Heart left ventricle (tissue), 13 donors: ENCODE measurements around the gene CCDC127.

ENCODE experiments used
- POLR2A ChIP-seq, 2 donors: fragments of 450-650 bp; IDR thresholded peaks; one replicate each; pipeline ENCODE4 v1.6.1; 2017; ENCODE audit warnings: antibody characterized with exemption in 2 of 2, mild to moderate bottlenecking in 2 of 2, moderate library complexity in 2 of 2
- TF ChIP-seq, protein P1 (sequence below), 12 donors: fragments of 200-600 bp; sonication (generic) in 4 of 12; IDR thresholded peaks; one replicate each; pipeline versions ENCODE4 v1.5.0 to v1.8.0; 2018 to 2022; ENCODE audit warnings: antibody characterized with exemption in 12 of 12, mild to moderate bottlenecking in 5 of 12
- donor health status: ischemic (EF 13 %, LVEDD 7.1; RV severe dilation, severe dysfunction).
- donor health status: DM: no; HTN: yes; CAD: no.
- donor health status: DM: no; HTN: no; CAD: no.
- donor health status: ischemic (EF 25% LVEDD 6.9; RV normal size, moderate dysfunction).
- donor health status: ischemic (EF 25% LVEDD 5.7; RV mildly dilated, moderate dysfunction).
- donor health status: ischemic (EF 35%, LVEDD 5.7; RV mildly dilated, moderate dysfunction).
- donor health status: nonischemic (EF 11% LVEDD 7.7; RV severe dilation, severe dysfunction).
- donor health status: DM: yes; HTN: yes; CAD: no.
- donor health status: PGD.
- donor health status: ischemic (EF 29% LVEDD 5.4; RV normal size, mild dysfunction).
- donor health status: nonischemic (EF 23%, LVEDD 6.1; RV moderate dilation, normal function).

DNA sequence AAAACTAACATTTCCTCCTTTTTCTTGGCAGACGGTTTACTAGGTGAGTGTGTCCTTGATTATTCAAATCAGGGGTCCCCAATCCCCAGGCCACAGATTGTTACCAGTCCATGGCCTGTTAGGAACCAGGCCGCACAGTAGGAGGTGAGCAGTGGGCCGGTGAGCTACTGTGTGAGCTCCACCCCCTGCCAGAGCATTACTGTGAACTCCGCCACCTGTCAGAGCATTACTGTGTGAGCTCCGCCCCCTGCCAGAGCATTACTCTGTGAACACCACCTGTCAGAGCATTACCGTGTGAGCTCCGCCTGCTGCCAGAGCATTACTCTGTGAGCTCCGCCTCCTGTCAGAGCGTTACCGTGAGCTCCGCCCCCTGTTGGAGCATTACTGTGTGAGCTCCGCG is 39.2 kb upstream of the CCDC127 start:
- no peak for TF ChIP-seq POLR2A (IDR thresholded peaks at IDR 0.05)
- TF ChIP-seq, protein P1, sequence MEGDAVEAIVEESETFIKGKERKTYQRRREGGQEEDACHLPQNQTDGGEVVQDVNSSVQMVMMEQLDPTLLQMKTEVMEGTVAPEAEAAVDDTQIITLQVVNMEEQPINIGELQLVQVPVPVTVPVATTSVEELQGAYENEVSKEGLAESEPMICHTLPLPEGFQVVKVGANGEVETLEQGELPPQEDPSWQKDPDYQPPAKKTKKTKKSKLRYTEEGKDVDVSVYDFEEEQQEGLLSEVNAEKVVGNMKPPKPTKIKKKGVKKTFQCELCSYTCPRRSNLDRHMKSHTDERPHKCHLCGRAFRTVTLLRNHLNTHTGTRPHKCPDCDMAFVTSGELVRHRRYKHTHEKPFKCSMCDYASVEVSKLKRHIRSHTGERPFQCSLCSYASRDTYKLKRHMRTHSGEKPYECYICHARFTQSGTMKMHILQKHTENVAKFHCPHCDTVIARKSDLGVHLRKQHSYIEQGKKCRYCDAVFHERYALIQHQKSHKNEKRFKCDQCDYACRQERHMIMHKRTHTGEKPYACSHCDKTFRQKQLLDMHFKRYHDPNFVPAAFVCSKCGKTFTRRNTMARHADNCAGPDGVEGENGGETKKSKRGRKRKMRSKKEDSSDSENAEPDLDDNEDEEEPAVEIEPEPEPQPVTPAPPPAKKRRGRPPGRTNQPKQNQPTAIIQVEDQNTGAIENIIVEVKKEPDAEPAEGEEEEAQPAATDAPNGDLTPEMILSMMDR (IDR thresholded peaks at IDR 0.05): no peak
